H1 (cell line): ENCODE results near the gene CPZ.

ENCODE experiments used
- CHD2 ChIP-seq: IDR thresholded peaks from 2 replicates; pipeline ENCODE4 v1.6.1; 2012; ENCODE audit warnings: low read length, improper control_type of control experiment
- TF ChIP-seq, protein P1 (sequence below), 3 experiments: IDR thresholded peaks; 1 replicate in 2 of 3; 2 replicates in 1 of 3; pipeline versions ENCODE4 v1.5.1 to v1.6.1; 2011; ENCODE audit warnings: low read length in 3 of 3, mild to moderate bottlenecking in 3 of 3, inconsistent platforms in 2 of 3, low read depth in 1 of 3, moderate library complexity in 1 of 3; ENCODE audit not compliant: insufficient read depth in 1 of 3; ENCODE audit errors: control extremely low read depth in 1 of 3

GRCh38 chr4:8646296-8647093, 53.9 kb downstream of the CPZ start:
- TF ChIP-seq, protein P1, sequence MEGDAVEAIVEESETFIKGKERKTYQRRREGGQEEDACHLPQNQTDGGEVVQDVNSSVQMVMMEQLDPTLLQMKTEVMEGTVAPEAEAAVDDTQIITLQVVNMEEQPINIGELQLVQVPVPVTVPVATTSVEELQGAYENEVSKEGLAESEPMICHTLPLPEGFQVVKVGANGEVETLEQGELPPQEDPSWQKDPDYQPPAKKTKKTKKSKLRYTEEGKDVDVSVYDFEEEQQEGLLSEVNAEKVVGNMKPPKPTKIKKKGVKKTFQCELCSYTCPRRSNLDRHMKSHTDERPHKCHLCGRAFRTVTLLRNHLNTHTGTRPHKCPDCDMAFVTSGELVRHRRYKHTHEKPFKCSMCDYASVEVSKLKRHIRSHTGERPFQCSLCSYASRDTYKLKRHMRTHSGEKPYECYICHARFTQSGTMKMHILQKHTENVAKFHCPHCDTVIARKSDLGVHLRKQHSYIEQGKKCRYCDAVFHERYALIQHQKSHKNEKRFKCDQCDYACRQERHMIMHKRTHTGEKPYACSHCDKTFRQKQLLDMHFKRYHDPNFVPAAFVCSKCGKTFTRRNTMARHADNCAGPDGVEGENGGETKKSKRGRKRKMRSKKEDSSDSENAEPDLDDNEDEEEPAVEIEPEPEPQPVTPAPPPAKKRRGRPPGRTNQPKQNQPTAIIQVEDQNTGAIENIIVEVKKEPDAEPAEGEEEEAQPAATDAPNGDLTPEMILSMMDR (IDR thresholded peaks at IDR 0.05; ENCODE audit: control extremely low read depth in 1 of 3, insufficient read depth in 1 of 3, low read depth in 1 of 3, low read length in 3 of 3), result no peak
- TF ChIP-seq CHD2, result no peak
